ENCODE measurements around the gene UBXN6.

DNA sequence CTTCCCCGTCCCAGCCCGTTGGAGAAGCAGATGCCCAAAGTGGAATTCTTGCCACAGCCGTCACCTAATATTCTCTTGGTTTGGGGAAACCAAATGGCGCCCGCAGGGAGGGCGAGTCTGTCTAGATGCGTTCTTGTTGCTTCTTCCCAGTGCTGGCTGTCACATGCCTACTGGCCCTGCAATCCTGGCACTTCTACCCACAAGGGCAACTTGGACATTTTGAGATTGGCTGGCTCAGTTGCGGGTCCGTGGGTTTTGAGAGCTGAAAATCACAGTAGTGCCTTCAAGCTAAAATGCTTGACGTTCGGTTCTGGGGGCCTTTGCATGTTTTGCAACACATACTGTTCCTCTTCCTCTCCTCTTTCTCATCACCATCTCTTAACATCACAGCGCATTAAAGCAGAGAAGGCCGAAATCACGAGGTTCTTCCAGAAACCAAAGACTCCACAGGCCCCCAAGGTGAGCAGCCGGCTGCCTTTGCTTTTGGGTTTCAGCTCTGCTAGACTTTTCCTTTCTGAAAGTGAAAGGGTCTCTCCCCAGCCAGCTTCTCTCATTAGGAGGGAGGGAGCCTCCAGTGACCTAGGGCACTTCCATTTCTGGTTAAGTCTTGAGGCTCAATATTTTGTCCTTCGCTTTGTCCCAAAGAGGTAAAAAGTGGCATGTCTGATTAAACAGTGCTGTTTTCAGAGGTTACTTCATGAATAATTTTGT lies 34.0 kb downstream of the UBXN6 start:
- TF ChIP-seq, protein P1, sequence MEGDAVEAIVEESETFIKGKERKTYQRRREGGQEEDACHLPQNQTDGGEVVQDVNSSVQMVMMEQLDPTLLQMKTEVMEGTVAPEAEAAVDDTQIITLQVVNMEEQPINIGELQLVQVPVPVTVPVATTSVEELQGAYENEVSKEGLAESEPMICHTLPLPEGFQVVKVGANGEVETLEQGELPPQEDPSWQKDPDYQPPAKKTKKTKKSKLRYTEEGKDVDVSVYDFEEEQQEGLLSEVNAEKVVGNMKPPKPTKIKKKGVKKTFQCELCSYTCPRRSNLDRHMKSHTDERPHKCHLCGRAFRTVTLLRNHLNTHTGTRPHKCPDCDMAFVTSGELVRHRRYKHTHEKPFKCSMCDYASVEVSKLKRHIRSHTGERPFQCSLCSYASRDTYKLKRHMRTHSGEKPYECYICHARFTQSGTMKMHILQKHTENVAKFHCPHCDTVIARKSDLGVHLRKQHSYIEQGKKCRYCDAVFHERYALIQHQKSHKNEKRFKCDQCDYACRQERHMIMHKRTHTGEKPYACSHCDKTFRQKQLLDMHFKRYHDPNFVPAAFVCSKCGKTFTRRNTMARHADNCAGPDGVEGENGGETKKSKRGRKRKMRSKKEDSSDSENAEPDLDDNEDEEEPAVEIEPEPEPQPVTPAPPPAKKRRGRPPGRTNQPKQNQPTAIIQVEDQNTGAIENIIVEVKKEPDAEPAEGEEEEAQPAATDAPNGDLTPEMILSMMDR (IDR thresholded peaks at IDR 0.05): no peak
- no peak for TF ChIP-seq POLR2A (IDR thresholded peaks at IDR 0.05)

Measured in heart left ventricle (tissue), 13 donors.